Measurements from ENCODE around the gene FOXK1.

FOXK1 gene

GRCh38 chr7:4709187-4709586 lies 27.1 kb downstream of the FOXK1 start:
- Histone ChIP-seq H3K27ac (no peak overlapping the region), H3K4me2 (no peak overlapping the region), H3K4me3 (IDR thresholded peaks at IDR 0.05; ENCODE audit: insufficient read depth, low read depth, low read length) (no peak overlapping the region), H2AFZ (ENCODE audit: low read depth) (no peak overlapping the region), H3K36me3 (ENCODE audit: insufficient read depth) (no peaks in the 10 kb centered on the region; the same call in 1 of the 2 replicates), H3K27me3 (ENCODE audit: insufficient read depth, low read depth) (no peaks in the 10 kb centered on the region), H4K20me1 (ENCODE audit: insufficient read depth) (peaks cover 4% of the 10 kb centered on the region; the same call in 1 of the 2 replicates), H3K79me2 (ENCODE audit: insufficient read depth, low read depth) (peaks cover 97% of the 10 kb centered on the region), H3K9ac (no peak overlapping the region), H3K4me1 (ENCODE audit: low read depth, poor library complexity, severe bottlenecking) (no peaks in the 10 kb centered on the region)
- no peak for TF ChIP-seq CTCF (conservative IDR thresholded peaks at IDR 0.05; ENCODE audit: low read depth, low read length)

GRCh38 chr7:4711093-4711492 lies 29.0 kb downstream of the FOXK1 start:
- no peak overlapping the region for H3K4me2 ChIP-seq
- peaks cover 4% of the 10 kb centered on the region; the same call in 1 of the 2 replicates for H3K36me3 ChIP-seq (ENCODE audit: insufficient read depth)
- H4K20me1 ChIP-seq (ENCODE audit: insufficient read depth), result no peaks in the 10 kb centered on the region
- TF ChIP-seq CTCF (conservative IDR thresholded peaks at IDR 0.05; ENCODE audit: low read depth, low read length), result no peak
- H3K4me3 ChIP-seq (IDR thresholded peaks at IDR 0.05; ENCODE audit: insufficient read depth, low read depth, low read length), result no peak overlapping the region
- H3K27me3 ChIP-seq (ENCODE audit: insufficient read depth, low read depth), result no peaks in the 10 kb centered on the region
- H3K79me2 ChIP-seq (ENCODE audit: insufficient read depth, low read depth), result peaks cover 100% of the 10 kb centered on the region
- H3K27ac ChIP-seq, result no peak overlapping the region
- H3K9ac ChIP-seq, result no peak overlapping the region
- H3K4me1 ChIP-seq (ENCODE audit: low read depth, poor library complexity, severe bottlenecking), result no peaks in the 10 kb centered on the region
- H2AFZ ChIP-seq (ENCODE audit: low read depth), result no peak overlapping the region

- Histone ChIP-seq H3K27me3 (ENCODE audit: insufficient read depth, low read depth) (no peaks in the 10 kb centered on the region), H3K4me1 (ENCODE audit: low read depth, poor library complexity, severe bottlenecking) (no peaks in the 10 kb centered on the region), H3K79me2 (ENCODE audit: insufficient read depth, low read depth) (peaks cover 100% of the 10 kb centered on the region)
Observed at GRCh38 chr7:4711634-4712033, 29.5 kb downstream of the FOXK1 start.

GRCh38 chr7:4712281-4713182 lies 30.4 kb downstream of the FOXK1 start:
- H3K9ac ChIP-seq, result no peak overlapping the region
- H3K4me3 ChIP-seq (IDR thresholded peaks at IDR 0.05; ENCODE audit: insufficient read depth, low read depth, low read length), result no peak overlapping the region
- no peaks in the 10 kb centered on the region for H4K20me1 ChIP-seq (ENCODE audit: insufficient read depth)
- H3K36me3 ChIP-seq (ENCODE audit: insufficient read depth), result peaks cover 4% of the 10 kb centered on the region; the same call in 1 of the 2 replicates
- H3K79me2 ChIP-seq (ENCODE audit: insufficient read depth, low read depth), result peaks cover 97% of the 10 kb centered on the region
- no peaks in the 10 kb centered on the region for H3K27me3 ChIP-seq (ENCODE audit: insufficient read depth, low read depth)
- H2AFZ ChIP-seq (ENCODE audit: low read depth), result no peak overlapping the region
- H3K4me2 ChIP-seq, result no peak overlapping the region
- TF ChIP-seq CTCF (conservative IDR thresholded peaks at IDR 0.05; ENCODE audit: low read depth, low read length), result no peak
- no peaks in the 10 kb centered on the region for H3K4me1 ChIP-seq (ENCODE audit: low read depth, poor library complexity, severe bottlenecking)
- H3K27ac ChIP-seq, result no peak overlapping the region

More at GRCh38 chr7:4711634-4712033, 29.5 kb downstream of the FOXK1 start:
- H3K9ac ChIP-seq, result no peak overlapping the region
- H2AFZ ChIP-seq (ENCODE audit: low read depth), result no peak overlapping the region
- TF ChIP-seq CTCF (conservative IDR thresholded peaks at IDR 0.05; ENCODE audit: low read depth, low read length), result no peak
- H3K36me3 ChIP-seq (ENCODE audit: insufficient read depth), result peaks cover 4% of the 10 kb centered on the region; the same call in 1 of the 2 replicates
- no peaks in the 10 kb centered on the region for H4K20me1 ChIP-seq (ENCODE audit: insufficient read depth)
- H3K4me2 ChIP-seq, result no peak overlapping the region
- no peak overlapping the region for H3K4me3 ChIP-seq (IDR thresholded peaks at IDR 0.05; ENCODE audit: insufficient read depth, low read depth, low read length)
- H3K27ac ChIP-seq, result no peak overlapping the region
